ENCODE measurements around the gene BCAS2.
"Not testable (repeated sequence)": the region's sequence is repeated elsewhere in the genome, so short reads cannot be mapped to it uniquely, and the experiment has no call there.

Gene BCAS2

DNA sequence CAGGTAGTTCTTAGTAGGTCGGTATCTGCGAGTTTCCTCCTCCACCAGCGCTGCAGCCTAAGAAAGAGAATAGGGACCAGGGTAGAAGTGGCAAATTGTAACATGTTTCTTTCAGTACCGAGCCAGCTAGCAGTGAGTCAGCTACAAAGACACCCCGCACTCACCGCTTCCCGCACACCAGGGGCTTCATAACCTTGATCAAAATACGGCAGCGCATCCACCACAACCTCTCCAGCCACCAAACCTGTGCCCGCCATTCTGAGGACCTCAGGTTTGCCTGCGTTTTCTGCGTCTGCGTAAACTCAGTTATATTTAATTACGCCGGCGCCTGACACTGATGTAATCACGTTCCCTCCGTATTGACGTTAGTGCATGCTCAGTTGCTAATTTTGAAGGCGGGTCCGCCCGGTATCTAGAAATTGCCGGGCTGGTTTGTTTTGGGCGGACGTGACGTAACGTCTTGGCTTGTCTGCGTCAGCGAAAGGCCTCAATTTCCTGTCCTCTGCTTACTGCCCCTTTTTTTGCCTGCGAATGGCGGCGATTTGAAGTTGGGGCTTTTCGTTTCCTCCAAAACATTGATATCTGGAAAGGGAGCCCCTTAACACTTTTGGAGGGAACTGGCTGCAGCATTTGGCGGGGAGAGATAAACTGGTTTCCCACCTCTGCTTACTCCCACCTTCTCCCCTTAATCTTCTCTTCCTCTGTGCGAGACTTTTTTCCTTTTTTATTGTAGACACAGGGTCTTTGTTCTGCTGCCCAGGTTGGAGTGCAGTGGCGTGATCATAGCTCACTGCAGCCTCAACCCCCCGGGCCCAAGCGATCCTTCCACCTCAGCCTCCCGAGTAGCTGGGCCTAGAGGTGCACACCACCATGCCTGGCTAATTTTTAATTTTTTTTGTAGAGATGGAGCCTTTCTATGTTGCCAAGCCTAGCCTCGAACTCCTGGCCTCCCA, at the start of gene BCAS2:
Gene BCAS2, minus strand, starts transcription at position 281 of the 953 bp plus-strand sequence. Its CDS starts 24 bp downstream, at position 257.
- DNase-seq (ENCODE audit: low read depth) = peak; percentile 85

DNA sequence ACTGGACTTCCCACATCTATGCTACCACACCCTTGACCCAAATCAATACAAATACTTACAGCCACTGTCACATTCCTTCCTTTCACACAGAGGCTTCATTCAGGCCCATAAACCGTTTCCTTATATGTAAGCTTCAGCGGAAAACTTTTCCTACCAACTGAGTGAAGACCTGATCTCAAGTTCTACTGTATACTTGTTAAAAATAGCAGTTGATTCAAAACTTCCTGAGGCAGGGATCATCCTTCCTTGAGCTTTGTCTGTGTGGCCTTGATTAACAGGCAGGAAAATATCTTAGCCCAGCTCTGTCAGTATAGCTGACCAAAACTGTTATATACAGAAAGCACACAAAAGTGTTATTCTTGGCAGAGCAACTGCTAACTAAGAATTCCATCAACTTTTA, 45.7 kb upstream of the BCAS2 start:
- DNase-seq (ENCODE audit: low read depth) = no peak

GRCh38 chr1:114623364-114623763, 41.9 kb upstream of the BCAS2 start:
- no peak for DNase-seq (ENCODE audit: low read depth)

- DNase-seq (ENCODE audit: low read depth) = no peak
These were observed 39.0 kb upstream of the BCAS2 start for GRCh38 chr1:114620419-114620818.

DNA sequence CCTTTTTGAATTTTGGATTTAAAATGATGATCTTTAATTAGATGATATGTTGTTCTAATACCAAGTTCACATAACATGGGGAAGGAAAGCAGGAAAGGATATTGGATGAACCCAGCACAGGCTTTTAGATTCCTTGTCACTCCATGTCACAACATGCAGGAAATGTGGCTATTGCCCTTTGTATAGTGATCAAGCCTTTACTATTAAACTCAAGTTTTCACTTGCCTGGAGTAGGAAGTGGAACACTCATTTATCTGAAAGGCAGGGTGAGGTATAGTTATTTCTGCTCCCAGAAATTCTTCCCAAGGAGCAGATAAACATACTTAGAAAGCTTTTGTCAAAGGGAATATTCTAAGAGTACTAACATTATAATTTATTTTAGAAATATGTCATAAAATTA, 37.2 kb upstream of the BCAS2 start:
- no peak for DNase-seq (ENCODE audit: low read depth)

GRCh38 chr1:114610546-114611245, 29.3 kb upstream of the BCAS2 start:
- no peak for DNase-seq (ENCODE audit: low read depth)

- no peak for DNase-seq (ENCODE audit: low read depth)
These were observed 28.4 kb upstream of the BCAS2 start for GRCh38 chr1:114609826-114610225.

DNA sequence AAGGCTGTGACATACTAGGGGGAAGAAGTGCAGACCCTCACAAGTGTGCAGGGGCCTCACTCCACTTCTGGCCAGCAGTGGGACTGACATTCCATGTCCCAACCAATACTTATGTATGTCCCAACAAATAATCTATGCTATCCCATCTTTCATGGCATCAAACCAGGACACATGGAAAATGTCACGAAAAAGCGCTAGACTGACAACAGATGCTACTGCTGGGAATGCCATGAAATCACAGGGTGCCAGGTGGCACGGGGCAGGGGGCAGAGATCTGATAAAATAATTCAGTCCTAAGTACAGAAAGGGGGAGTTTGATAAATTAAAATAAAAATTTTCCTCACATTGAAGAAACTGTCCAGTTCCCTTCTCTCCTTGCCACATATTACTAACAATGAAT, 27.6 kb upstream of the BCAS2 start:
- no peak for DNase-seq (ENCODE audit: low read depth)

GRCh38 chr1:114607223-114607622, 25.8 kb upstream of the BCAS2 start:
- no peak for DNase-seq (ENCODE audit: low read depth)

DNA sequence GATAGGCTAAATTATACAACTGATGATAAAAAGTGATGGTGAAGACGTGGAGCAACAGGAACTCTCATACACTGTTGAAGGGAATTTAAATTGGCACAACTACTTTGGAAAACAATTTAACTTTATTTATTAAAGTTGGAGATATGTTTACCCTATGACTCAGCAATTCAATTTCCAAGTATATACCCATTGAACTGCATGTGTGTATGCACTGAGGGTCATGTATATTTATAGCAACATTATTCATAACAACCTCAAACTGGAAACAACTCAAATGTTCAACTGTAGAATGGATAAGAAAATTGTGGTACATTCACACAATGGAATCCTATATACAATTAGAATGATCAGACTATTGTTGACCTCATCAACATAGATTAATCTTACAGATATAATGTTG, 16.5 kb upstream of the BCAS2 start:
- DNase-seq (ENCODE audit: low read depth) = no peak

DNA sequence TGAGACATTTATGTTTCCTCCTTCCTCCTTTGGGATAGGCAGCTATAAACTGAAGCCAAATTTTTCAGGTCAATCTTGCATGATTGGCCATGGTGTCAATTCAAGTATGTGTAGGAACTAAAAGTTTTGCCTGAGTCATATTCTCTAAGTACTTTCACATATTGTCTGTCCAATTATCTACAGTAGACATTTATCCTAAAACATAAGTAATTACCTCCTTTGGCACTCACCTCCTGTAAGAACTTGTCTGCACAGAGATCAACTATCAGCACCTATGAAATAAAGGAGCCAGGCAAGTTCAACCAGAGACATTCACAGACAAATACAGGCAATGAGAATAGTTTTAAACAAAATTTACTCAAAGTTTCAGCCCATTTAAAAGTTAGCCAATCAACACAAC, 14.2 kb upstream of the BCAS2 start:
- no peak for DNase-seq (ENCODE audit: low read depth)

GRCh38 chr1:114594046-114594445, 12.6 kb upstream of the BCAS2 start:
- DNase-seq (ENCODE audit: low read depth) = no peak

DNA sequence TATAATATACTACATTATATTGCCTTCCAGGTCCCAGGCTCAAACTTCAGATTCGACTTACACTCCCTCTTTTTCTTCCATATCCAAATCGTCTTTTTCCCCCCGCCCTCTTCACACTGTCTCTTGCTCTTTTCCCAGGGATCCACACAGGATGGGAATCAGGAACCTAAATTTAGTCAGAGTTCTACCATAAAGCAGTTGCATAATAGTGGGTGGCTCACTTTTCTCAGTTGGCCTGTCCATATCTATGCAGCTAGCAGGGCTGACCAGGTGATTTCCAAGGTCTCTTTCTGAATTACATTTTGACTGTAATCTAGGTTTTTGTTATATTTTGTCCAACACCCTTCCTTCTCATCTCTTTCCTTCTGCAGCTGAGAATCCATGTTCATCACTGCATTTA, 7.7 kb upstream of the BCAS2 start:
- no peak for DNase-seq (ENCODE audit: low read depth)

DNA sequence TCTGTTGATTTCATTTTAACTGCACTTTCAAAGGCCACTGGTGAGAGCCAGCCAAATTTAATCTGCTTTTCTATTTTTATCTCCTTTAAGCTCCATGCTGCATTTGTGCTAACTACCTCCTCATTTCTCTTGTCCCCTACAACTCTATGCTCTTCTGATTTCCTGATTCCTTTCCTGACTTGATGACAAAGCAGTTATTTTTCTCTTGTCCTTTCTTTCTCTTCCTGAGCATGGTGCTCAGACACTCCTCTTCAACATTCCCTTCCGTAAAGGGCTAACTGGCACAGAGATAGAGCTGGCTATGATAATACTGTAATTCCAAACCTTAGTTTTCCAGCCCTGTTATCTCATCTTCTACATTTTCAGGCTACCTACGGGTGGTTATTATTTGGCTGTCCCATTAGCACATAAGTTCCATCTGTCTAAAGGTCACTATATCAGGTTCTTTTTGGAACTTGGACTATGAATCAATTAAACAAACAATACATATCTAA, 6.8 kb upstream of the BCAS2 start:
- DNase-seq (ENCODE audit: low read depth) = no peak

DNA sequence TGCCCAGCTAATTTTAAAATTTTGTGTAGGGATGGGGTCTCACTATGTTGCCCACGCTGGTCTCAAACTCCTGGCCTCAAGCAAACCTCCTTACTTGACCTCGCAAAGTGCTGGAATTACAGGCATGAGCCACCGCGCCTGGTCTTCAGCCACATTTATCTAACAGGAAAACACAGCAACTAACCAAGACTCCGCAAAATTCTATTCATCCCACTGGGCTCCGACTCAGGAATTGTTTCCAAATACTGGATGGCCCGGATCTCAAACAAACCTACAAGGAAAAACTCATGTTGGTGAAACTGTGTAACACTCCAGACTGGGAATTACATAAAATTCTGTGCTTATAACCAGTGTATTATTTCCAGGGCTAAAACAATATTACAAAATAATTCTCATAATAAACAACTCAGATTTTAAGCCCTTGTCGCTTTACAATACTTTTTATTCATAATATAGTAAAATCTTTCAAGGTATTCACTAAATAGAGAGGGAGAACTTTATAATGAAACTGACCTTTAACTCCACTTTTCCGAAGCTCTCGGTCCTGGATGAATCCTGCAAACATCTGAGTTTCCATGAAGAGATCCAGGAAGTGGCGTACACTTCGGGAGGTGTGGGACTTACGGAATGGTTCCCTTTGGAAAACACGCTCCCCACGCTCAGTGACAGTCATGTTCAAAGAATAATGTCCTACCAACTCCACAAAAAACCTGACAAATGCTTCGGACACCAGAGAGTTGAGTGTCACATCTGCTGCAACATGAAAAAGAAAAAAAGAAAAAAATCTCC, 6.0 kb upstream of the BCAS2 start:
- DNase-seq (ENCODE audit: low read depth) = no peak

- no peak for DNase-seq (ENCODE audit: low read depth)
These were observed 5.2 kb upstream of the BCAS2 start for GRCh38 chr1:114586513-114587047.

- DNase-seq (ENCODE audit: low read depth) = no peak
These were observed 3.8 kb upstream of the BCAS2 start for GRCh38 chr1:114585231-114585630.

DNA sequence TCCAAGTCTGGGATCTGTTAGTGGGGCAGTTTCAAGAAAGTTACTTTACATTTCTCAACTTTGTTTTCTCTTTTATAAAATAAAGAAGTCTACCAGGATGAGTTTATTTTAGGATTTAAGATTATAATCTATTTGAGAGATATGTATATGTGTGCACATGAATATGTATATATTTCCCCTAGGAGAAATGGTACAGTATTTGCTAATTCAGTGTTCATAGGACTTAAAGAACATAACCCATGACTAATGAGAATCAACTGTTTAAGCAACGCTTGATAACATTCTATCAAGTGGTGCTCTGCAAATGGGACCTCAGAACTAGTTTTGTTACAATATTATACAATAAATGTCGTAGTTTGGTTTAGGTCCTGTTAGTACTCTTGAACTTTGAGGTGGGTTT, 7.0 kb downstream of the BCAS2 start:
- DNase-seq (ENCODE audit: low read depth) = no peak

DNA sequence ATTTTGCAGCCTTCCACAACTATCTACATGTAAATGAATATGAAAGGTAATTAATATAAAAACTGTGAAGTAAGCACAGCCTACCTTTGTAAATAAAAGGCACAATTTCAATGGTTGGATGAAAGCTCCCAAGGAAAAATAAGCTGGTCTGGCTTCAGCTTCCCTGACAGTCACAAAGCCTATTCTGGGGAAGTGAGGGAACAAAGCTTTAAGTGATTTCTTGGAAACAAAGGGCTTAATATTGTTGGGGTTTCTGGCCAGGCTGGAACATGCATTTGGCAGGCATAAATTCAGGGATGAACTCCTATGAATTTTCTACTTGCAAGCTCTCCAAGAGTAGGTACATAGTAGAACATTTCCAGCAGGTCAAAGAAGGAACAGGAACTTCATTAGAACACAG, 17.3 kb downstream of the BCAS2 start:
- DNase-seq (ENCODE audit: low read depth) = no peak

- not testable (repeated sequence) for DNase-seq (ENCODE audit: low read depth)
These were observed 18.4 kb downstream of the BCAS2 start for GRCh38 chr1:114562978-114563510.

GRCh38 chr1:114561333-114561732, 20.1 kb downstream of the BCAS2 start:
- DNase-seq (ENCODE audit: low read depth) = no peak

DNA sequence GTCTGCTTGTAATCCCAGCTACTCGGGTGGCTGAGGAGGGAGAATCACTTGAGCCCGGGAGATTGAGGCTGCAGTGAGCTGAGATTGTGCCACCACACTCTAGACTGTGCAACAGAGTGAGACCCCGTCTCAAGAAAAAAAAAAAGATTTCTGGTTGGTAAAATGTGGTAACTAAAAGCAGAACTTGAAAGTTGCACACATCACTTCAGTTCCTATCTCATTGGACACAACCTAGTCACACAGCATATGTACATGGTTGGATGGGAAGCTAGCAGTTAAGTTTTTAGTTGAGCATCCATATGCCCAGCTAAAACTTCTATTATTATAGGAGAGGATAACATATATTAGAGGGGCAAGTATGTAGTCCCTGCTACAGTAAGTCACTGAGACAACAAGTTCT, 22.1 kb downstream of the BCAS2 start:
- no peak for DNase-seq (ENCODE audit: low read depth)
